Panc1 (cell line): ENCODE measurements around the gene CACNA1C.

Experiments used
- CTCF ChIP-seq: fragments of 450-650 bp; IDR thresholded peaks from 2 replicates; pipeline ENCODE4 v1.5.1; 2017; ENCODE audit warnings: mild to moderate bottlenecking
- POLR2AphosphoS5 ChIP-seq: IDR thresholded peaks from 2 replicates; pipeline ENCODE4 v1.6.1; 2012; ENCODE audit warnings: mild to moderate bottlenecking, low read depth, low read length, moderate library complexity
- TF ChIP-seq, protein P1 (sequence below), 2 experiments: IDR thresholded peaks; 2 replicates each; pipeline ENCODE4 v1.6.1; 2011 to 2012; ENCODE audit warnings: low read depth in 2 of 2, control low read depth in 1 of 2, low read length in 1 of 2, mild to moderate bottlenecking in 1 of 2, moderate library complexity in 1 of 2; ENCODE audit not compliant: insufficient read depth in 1 of 2

DNA sequence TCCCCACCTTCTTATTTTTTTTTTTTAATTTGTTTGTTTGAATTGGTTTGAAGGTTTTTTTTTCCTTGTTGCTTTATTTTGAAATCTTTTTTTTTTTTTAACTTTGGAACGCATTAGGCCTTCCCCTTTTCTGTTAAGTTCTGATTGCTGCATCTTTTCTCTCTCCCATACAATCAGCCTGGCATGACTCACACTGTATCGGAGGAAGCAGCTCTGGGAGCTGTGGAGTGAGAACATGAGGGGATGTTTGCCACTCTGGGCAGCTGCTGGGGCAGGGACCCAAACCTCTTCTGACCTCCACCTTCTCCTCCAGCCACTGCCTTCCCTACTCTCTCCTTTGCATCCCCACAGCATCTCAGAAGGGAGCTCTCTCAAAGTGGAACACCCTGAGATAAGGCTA, 581.7 kb downstream of the CACNA1C start:
- TF ChIP-seq POLR2AphosphoS5 (no peak), CTCF (no peak)
- TF ChIP-seq, protein P1, sequence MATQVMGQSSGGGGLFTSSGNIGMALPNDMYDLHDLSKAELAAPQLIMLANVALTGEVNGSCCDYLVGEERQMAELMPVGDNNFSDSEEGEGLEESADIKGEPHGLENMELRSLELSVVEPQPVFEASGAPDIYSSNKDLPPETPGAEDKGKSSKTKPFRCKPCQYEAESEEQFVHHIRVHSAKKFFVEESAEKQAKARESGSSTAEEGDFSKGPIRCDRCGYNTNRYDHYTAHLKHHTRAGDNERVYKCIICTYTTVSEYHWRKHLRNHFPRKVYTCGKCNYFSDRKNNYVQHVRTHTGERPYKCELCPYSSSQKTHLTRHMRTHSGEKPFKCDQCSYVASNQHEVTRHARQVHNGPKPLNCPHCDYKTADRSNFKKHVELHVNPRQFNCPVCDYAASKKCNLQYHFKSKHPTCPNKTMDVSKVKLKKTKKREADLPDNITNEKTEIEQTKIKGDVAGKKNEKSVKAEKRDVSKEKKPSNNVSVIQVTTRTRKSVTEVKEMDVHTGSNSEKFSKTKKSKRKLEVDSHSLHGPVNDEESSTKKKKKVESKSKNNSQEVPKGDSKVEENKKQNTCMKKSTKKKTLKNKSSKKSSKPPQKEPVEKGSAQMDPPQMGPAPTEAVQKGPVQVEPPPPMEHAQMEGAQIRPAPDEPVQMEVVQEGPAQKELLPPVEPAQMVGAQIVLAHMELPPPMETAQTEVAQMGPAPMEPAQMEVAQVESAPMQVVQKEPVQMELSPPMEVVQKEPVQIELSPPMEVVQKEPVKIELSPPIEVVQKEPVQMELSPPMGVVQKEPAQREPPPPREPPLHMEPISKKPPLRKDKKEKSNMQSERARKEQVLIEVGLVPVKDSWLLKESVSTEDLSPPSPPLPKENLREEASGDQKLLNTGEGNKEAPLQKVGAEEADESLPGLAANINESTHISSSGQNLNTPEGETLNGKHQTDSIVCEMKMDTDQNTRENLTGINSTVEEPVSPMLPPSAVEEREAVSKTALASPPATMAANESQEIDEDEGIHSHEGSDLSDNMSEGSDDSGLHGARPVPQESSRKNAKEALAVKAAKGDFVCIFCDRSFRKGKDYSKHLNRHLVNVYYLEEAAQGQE (IDR thresholded peaks at IDR 0.05; ENCODE audit: insufficient read depth in 1 of 2, low read depth in 2 of 2, low read length in 1 of 2) = no peak
